ENCODE data around the gene TFCP2L1. TPM values are rescaled to one million over a fixed set of nuclear protein-coding genes. Genes with fewer than 3 reads are reported as not detected.

TFCP2L1 gene
- total RNA-seq, 1 donor from 2014 or later = 0.03 TPM

- intact Hi-C loops (cut with DNase I) = no loop called here
- DNase-seq (ENCODE audit: low spot score) = peak; percentile 71
Observed at GRCh38 chr2:121205321-121205942, 79.6 kb downstream of the TFCP2L1 start.

- no peak for DNase-seq (ENCODE audit: low spot score)
- intact Hi-C loops (cut with DNase I) = no loop called here
Observed at GRCh38 chr2:121203591-121204249, 81.3 kb downstream of the TFCP2L1 start.

GRCh38 chr2:121202541-121203310 is 82.3 kb downstream of the TFCP2L1 start:
- no peak for DNase-seq (ENCODE audit: low spot score)
- intact Hi-C loops (cut with DNase I) = no loop called here

GRCh38 chr2:121201796-121202195 is 83.2 kb downstream of the TFCP2L1 start:
- no peak for DNase-seq (ENCODE audit: low spot score)
- intact Hi-C loops (cut with DNase I) = no loop called here

GRCh38 chr2:121200419-121201315 is 84.3 kb downstream of the TFCP2L1 start:
- no peak for DNase-seq (ENCODE audit: low spot score)
- intact Hi-C loops (cut with DNase I) = no loop called here

- DNase-seq (ENCODE audit: low spot score) = no peak
- intact Hi-C loops (cut with DNase I) = no loop called here
Observed at GRCh38 chr2:121200011-121200347, 85.0 kb downstream of the TFCP2L1 start.

- intact Hi-C loops (cut with DNase I) = no loop called here
- no peak for DNase-seq (ENCODE audit: low spot score)
Observed at GRCh38 chr2:121199281-121200010, 85.6 kb downstream of the TFCP2L1 start.

GRCh38 chr2:121197369-121198091 is 87.5 kb downstream of the TFCP2L1 start:
- intact Hi-C loops (cut with DNase I) = no loop called here
- DNase-seq (ENCODE audit: low spot score) = peak; percentile 87

GRCh38 chr2:121196849-121197155 is 88.2 kb downstream of the TFCP2L1 start:
- no peak for DNase-seq (ENCODE audit: low spot score)
- intact Hi-C loops (cut with DNase I) = no loop called here

GRCh38 chr2:121196132-121196848 is 88.7 kb downstream of the TFCP2L1 start:
- no peak for DNase-seq (ENCODE audit: low spot score)
- intact Hi-C loops (cut with DNase I) = no loop called here

GRCh38 chr2:121195036-121195435 is 90.0 kb downstream of the TFCP2L1 start:
- intact Hi-C loops (cut with DNase I) = no loop called here
- no peak for DNase-seq (ENCODE audit: low spot score)

GRCh38 chr2:121194626-121195025 is 90.4 kb downstream of the TFCP2L1 start:
- intact Hi-C loops (cut with DNase I) = no loop called here
- DNase-seq (ENCODE audit: low spot score) = no peak

GRCh38 chr2:121193185-121193584 is 91.8 kb downstream of the TFCP2L1 start:
- intact Hi-C loops (cut with DNase I) = no loop called here
- no peak for DNase-seq (ENCODE audit: low spot score)

- intact Hi-C loops (cut with DNase I) = no loop called here
- DNase-seq (ENCODE audit: low spot score) = no peak
Observed at GRCh38 chr2:121192576-121192975, 92.4 kb downstream of the TFCP2L1 start.

- no peak for DNase-seq (ENCODE audit: low spot score)
- intact Hi-C loops (cut with DNase I) = no loop called here
Observed at GRCh38 chr2:121191191-121192170, 93.5 kb downstream of the TFCP2L1 start.

- intact Hi-C loops (cut with DNase I) = no loop called here
Observed at GRCh38 chr2:121189661-121190381, 95.2 kb downstream of the TFCP2L1 start.

More at GRCh38 chr2:121189661-121190381, 95.2 kb downstream of the TFCP2L1 start:
- DNase-seq (ENCODE audit: low spot score) = no peak

Data from cardiac septum (tissue), 1 donor.